Activated T-cell treated with anti-CD3 and anti-CD28 coated beads, Interleukin-2, amount 50 U/mL, for 48 hours (primary cell): ENCODE data around the gene CSRP1.
"Not testable (repeated sequence)": the region's sequence is repeated elsewhere in the genome, so short reads cannot be mapped to it uniquely, and the experiment has no call there.

Experiments used
- DNase-seq, 2 experiments: peaks; one replicate each; pipeline ENCODE4 v3.0.0-alpha.2; 2020

CSRP1 gene

GRCh38 chr1:201495551-201496295 is 11.2 kb downstream of the CSRP1 start:
- DNase-seq: no peak

GRCh38 chr1:201493757-201494617 is 12.9 kb downstream of the CSRP1 start:
- DNase-seq: no peak

GRCh38 chr1:201493026-201493656 is 13.8 kb downstream of the CSRP1 start:
- DNase-seq: not testable (repeated sequence)

GRCh38 chr1:201491896-201492511 is 14.9 kb downstream of the CSRP1 start:
- no peak for DNase-seq

- no peak for DNase-seq
Observed at GRCh38 chr1:201490708-201491131, 16.2 kb downstream of the CSRP1 start.

- no peak for DNase-seq
Observed at GRCh38 chr1:201489643-201490261, 17.2 kb downstream of the CSRP1 start.

- no peak for DNase-seq
Observed at GRCh38 chr1:201488830-201489589, 17.9 kb downstream of the CSRP1 start.

GRCh38 chr1:201487742-201488141 is 19.2 kb downstream of the CSRP1 start:
- DNase-seq: no peak

GRCh38 chr1:201486187-201486586 is 20.7 kb downstream of the CSRP1 start:
- no peak for DNase-seq

GRCh38 chr1:201485184-201485774 is 21.6 kb downstream of the CSRP1 start:
- no peak for DNase-seq

GRCh38 chr1:201483373-201483949 is 23.5 kb downstream of the CSRP1 start:
- DNase-seq: no peak

GRCh38 chr1:201482755-201483154 is 24.2 kb downstream of the CSRP1 start:
- DNase-seq: no peak

- peak; percentile 88 to 89 for DNase-seq
Observed at GRCh38 chr1:201481761-201482493, 25.0 kb downstream of the CSRP1 start.

- DNase-seq: no peak
Observed at GRCh38 chr1:201481004-201481380, 25.9 kb downstream of the CSRP1 start.

- DNase-seq: peak; percentile 75
Observed at GRCh38 chr1:201480231-201481003, 26.5 kb downstream of the CSRP1 start.

- DNase-seq: no peak
Observed at GRCh38 chr1:201479201-201479730, 27.7 kb downstream of the CSRP1 start.

- DNase-seq: not testable (repeated sequence)
Observed at GRCh38 chr1:201478666-201479065, 28.3 kb downstream of the CSRP1 start.

GRCh38 chr1:201476670-201477344 is 30.1 kb downstream of the CSRP1 start:
- no peak for DNase-seq
